ENCODE measurements around the gene SMYD3.

DNA sequence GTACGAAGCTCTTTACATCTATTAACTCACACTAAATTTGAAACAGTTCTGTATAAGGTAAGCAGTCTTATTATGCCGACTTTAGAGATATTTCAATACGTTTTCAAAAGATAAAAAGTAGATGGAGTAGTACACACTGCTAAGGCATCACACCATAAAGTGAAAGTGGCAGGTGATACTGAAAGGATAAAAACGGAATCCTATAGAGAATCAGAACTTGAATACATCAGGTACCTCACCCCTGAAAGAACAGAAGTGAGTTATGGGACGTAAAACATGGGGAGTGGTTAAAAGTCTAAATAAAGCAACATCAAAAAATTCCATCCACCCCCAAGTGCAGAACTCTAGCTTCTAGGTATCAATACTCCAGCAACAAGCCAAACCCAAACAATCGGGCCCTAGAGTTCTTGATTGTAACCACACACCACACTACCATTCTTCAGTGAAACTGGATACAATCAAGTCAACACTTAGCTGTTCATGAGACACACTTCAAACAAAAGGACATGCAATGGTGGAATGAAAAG is 142.6 kb downstream of the SMYD3 start:
- TF ChIP-seq CTCF (IDR thresholded peaks at IDR 0.05; ENCODE audit: insufficient read depth, low read depth, low read length) (no peak), EZH2 (IDR thresholded peaks at IDR 0.05; ENCODE audit: insufficient read depth, low read length) (no peak)

Measured in astrocyte (in vitro differentiated cells and primary cell).